ENCODE data around the gene LATS2. TPM values are rescaled to one million over a fixed set of nuclear protein-coding genes. Genes with fewer than 3 reads are reported as not detected.

LATS2 gene
- total RNA-seq, 1 donor from 2014 or later = 44.1 TPM

- Histone ChIP-seq H3K36me3 (no peaks in the 10 kb centered on the region), H3K4me3 (no peak overlapping the region), H3K27ac (no peak overlapping the region), H3K9me3 (no peaks in the 10 kb centered on the region), H3K27me3 (no peaks in the 10 kb centered on the region), H3K4me1 (peaks cover 47% of the 10 kb centered on the region)
- intact Hi-C loops (cut with DNase I) = no loop called here
- TF ChIP-seq, protein P1, sequence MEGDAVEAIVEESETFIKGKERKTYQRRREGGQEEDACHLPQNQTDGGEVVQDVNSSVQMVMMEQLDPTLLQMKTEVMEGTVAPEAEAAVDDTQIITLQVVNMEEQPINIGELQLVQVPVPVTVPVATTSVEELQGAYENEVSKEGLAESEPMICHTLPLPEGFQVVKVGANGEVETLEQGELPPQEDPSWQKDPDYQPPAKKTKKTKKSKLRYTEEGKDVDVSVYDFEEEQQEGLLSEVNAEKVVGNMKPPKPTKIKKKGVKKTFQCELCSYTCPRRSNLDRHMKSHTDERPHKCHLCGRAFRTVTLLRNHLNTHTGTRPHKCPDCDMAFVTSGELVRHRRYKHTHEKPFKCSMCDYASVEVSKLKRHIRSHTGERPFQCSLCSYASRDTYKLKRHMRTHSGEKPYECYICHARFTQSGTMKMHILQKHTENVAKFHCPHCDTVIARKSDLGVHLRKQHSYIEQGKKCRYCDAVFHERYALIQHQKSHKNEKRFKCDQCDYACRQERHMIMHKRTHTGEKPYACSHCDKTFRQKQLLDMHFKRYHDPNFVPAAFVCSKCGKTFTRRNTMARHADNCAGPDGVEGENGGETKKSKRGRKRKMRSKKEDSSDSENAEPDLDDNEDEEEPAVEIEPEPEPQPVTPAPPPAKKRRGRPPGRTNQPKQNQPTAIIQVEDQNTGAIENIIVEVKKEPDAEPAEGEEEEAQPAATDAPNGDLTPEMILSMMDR (IDR thresholded peaks at IDR 0.05) = no peak
- ATAC-seq = no peak
- DNase-seq = no peak
Measured at GRCh38 chr13:21055511-21056045, 5.8 kb downstream of the LATS2 start.

DNA sequence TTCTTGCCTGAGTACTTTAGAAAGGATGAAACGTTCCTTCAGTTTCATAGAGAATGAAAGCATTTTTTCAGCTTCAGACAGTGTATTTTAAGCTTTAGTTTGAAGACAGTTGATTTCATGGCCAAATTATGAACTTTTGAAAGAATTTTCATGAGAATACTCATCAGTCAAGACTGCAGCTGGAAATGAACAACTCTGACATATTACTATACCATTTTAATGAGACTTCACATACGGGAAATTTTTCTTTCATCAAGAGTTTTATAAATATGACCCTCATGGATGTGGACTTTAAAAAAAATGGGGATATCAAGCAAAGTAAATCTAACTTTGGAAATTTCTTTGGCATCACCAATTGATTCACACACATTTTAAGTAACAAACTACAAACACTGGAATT lies 6.4 kb downstream of the LATS2 start:
- no peaks in the 10 kb centered on the region for H3K36me3 ChIP-seq
- ATAC-seq (no peak), DNase-seq (no peak)
- no peak overlapping the region for H3K27ac ChIP-seq
- H3K9me3 ChIP-seq = no peaks in the 10 kb centered on the region
- TF ChIP-seq, protein P1 (IDR thresholded peaks at IDR 0.05) = no peak
- H3K4me1 ChIP-seq = peaks cover 53% of the 10 kb centered on the region
- intact Hi-C loops (cut with DNase I) = no loop called here
- H3K4me3 ChIP-seq = no peak overlapping the region
- H3K27me3 ChIP-seq = no peaks in the 10 kb centered on the region

DNA sequence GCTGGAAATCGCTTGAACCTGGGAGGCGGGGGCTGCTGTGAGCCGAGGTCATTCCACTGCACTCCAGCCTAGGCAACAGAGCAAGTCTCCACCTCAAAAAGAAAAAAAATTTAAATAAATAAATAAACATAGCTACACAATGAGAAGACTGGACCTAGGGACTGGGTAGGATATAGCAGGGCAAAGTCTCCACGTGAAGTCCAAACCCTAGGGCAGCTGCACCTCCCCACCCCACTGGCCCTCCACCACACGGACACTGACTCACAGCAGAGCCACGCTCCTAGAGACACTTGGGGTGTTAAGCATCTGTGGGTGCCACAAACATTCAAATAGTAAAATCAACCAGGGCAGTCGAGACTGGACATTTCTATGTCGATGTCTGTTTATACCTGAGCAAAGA lies 7.1 kb downstream of the LATS2 start:
- ATAC-seq = no peak

GRCh38 chr13:21053231-21053630 lies 8.2 kb downstream of the LATS2 start:
- Histone ChIP-seq H3K36me3 (no peaks in the 10 kb centered on the region), H3K4me3 (no peak overlapping the region), H3K9me3 (no peaks in the 10 kb centered on the region), H3K27me3 (no peaks in the 10 kb centered on the region), H3K4me1 (peaks cover 44% of the 10 kb centered on the region), H3K27ac (no peak overlapping the region)
- TF ChIP-seq, protein P1 (IDR thresholded peaks at IDR 0.05) = no peak
- no peak for DNase-seq
- intact Hi-C loops (cut with DNase I) = no loop called here
- no peak for ATAC-seq

More for the DNA sequence above, 7.1 kb downstream of the LATS2 start:
- intact Hi-C loops (cut with DNase I) = no loop called here
- TF ChIP-seq, protein P1 (IDR thresholded peaks at IDR 0.05) = no peak
- Histone ChIP-seq H3K9me3 (no peaks in the 10 kb centered on the region), H3K4me3 (no peak overlapping the region), H3K4me1 (peaks cover 53% of the 10 kb centered on the region), H3K36me3 (no peaks in the 10 kb centered on the region), H3K27me3 (no peaks in the 10 kb centered on the region), H3K27ac (no peak overlapping the region)
- DNase-seq = no peak

- no peaks in the 10 kb centered on the region for H3K9me3 ChIP-seq
- intact Hi-C loops (cut with DNase I) = no loop called here
- H3K4me3 ChIP-seq = no peak overlapping the region
- peaks cover 48% of the 10 kb centered on the region for H3K4me1 ChIP-seq
- H3K36me3 ChIP-seq = no peaks in the 10 kb centered on the region
- H3K27me3 ChIP-seq = no peaks in the 10 kb centered on the region
- TF ChIP-seq, protein P1 (IDR thresholded peaks at IDR 0.05) = no peak
- DNase-seq (no peak), ATAC-seq (no peak)
- H3K27ac ChIP-seq = no peak overlapping the region
Measured at GRCh38 chr13:21051675-21052074, 9.7 kb downstream of the LATS2 start.
